ENCODE results near the gene STX18. TPM values are rescaled to one million over a fixed set of nuclear protein-coding genes. Genes with fewer than 3 reads are reported as not detected.
A peak's percentile ranks its signal among the peaks of the same experiment; 100 is the strongest.

The STX18 gene
- total RNA-seq, 1 donor from 2014 or later: 24.0 TPM

DNA sequence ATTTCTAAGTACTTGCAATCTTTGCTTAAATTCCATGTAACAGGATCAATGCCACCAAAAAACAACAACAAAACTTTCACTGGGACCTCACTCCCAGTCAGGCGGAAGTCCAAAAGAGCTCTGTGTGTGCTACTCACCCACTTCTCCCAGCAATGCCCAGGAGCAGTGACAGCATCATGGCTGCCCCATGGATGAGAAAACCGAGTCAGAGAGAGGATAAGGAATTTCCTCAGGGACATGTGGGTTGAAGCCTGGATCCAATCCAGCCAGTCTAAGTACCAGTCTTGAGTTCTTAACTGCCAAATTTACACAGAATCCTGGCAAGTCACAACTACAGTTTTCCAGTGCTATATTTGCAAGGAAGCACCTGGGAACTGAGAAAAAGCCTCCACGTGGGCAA lies 64.5 kb downstream of the STX18 start:
- no peaks in the 10 kb centered on the region for H3K36me3 Mint-ChIP-seq (ENCODE audit: low read depth, unreplicated experiment)

DNA sequence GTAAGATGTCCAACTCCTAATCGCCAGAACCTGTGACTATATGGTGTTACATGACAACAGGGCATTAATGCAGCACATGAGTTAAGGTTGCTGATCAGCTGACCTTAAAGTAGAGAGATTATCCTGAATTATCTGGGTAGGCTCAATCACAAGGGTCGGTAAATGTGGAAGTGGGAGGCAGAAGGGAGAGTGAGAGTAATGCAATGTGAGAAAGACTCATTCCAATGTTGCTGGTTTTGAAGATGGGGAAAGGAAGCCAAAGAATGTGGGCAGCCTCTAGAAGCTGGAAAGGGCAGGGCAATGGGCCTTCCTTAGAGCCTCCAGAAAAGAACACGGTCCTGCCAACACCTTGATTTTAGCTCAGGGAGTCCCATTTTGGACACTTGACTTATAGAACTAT lies 67.4 kb downstream of the STX18 start:
- FAIRE-seq: no peak

More for the DNA sequence above, 64.5 kb downstream of the STX18 start:
- Mint-ChIP-seq H3K27ac (ENCODE audit: unreplicated experiment) (no peak overlapping the region), H3K9me3 (ENCODE audit: unreplicated experiment) (no peaks in the 10 kb centered on the region), H3K27me3 (ENCODE audit: low read depth, unreplicated experiment) (no peaks in the 10 kb centered on the region), H3K4me1 (ENCODE audit: low read depth, unreplicated experiment) (peaks cover 47% of the 10 kb centered on the region), H3K4me3 (ENCODE audit: unreplicated experiment) (no peak overlapping the region)
- no peak for TF ChIP-seq EZH2 (IDR thresholded peaks at IDR 0.05; ENCODE audit: insufficient read depth, low read length)
- TF ChIP-seq, protein P1, sequence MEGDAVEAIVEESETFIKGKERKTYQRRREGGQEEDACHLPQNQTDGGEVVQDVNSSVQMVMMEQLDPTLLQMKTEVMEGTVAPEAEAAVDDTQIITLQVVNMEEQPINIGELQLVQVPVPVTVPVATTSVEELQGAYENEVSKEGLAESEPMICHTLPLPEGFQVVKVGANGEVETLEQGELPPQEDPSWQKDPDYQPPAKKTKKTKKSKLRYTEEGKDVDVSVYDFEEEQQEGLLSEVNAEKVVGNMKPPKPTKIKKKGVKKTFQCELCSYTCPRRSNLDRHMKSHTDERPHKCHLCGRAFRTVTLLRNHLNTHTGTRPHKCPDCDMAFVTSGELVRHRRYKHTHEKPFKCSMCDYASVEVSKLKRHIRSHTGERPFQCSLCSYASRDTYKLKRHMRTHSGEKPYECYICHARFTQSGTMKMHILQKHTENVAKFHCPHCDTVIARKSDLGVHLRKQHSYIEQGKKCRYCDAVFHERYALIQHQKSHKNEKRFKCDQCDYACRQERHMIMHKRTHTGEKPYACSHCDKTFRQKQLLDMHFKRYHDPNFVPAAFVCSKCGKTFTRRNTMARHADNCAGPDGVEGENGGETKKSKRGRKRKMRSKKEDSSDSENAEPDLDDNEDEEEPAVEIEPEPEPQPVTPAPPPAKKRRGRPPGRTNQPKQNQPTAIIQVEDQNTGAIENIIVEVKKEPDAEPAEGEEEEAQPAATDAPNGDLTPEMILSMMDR (IDR thresholded peaks at IDR 0.05; ENCODE audit: insufficient read depth, low read depth, low read length): no peak
- peaks cover 23% of the 10 kb centered on the region for H3K4me1 ChIP-seq (ENCODE audit: insufficient read depth, low read length)
- no peak for FAIRE-seq
- H3K9ac ChIP-seq (ENCODE audit: low read length): no peak overlapping the region
- H2AFZ ChIP-seq (ENCODE audit: low read depth, low read length): no peak overlapping the region
- peaks cover 34% of the 10 kb centered on the region for H3K79me2 ChIP-seq (ENCODE audit: insufficient read depth, low read length)
- no peaks in the 10 kb centered on the region for H3K9me3 ChIP-seq (ENCODE audit: insufficient read depth, low read depth, low read length)
- no peak overlapping the region for H3K4me2 ChIP-seq (ENCODE audit: low read length)
- no peak overlapping the region for H3K4me3 ChIP-seq (ENCODE audit: insufficient read depth, low read depth, low read length)
- no peaks in the 10 kb centered on the region for H3K36me3 ChIP-seq (ENCODE audit: insufficient read depth, low read length)
- DNase-seq (ENCODE audit: low read depth): peak; percentile 22
- H3K27ac ChIP-seq (ENCODE audit: low read depth, low read length): no peak overlapping the region
- H3K27me3 ChIP-seq (ENCODE audit: insufficient read depth, low read length): no peaks in the 10 kb centered on the region
- H4K20me1 ChIP-seq (ENCODE audit: insufficient read depth, low read length): peaks cover 72% of the 10 kb centered on the region

More for the DNA sequence above, 67.4 kb downstream of the STX18 start:
- H3K27me3 Mint-ChIP-seq (ENCODE audit: low read depth, unreplicated experiment): no peaks in the 10 kb centered on the region
- Histone ChIP-seq H3K4me1 (ENCODE audit: insufficient read depth, low read length) (peaks cover 11% of the 10 kb centered on the region), H3K36me3 (ENCODE audit: insufficient read depth, low read length) (peaks cover 3% of the 10 kb centered on the region), H3K9ac (ENCODE audit: low read length) (no peak overlapping the region), H2AFZ (ENCODE audit: low read depth, low read length) (no peak overlapping the region), H3K27me3 (ENCODE audit: insufficient read depth, low read length) (no peaks in the 10 kb centered on the region), H3K79me2 (ENCODE audit: insufficient read depth, low read length) (peaks cover 37% of the 10 kb centered on the region), H3K4me3 (ENCODE audit: insufficient read depth, low read depth, low read length) (no peak overlapping the region), H3K4me2 (ENCODE audit: low read length) (no peak overlapping the region), H3K27ac (ENCODE audit: low read depth, low read length) (no peak overlapping the region), H4K20me1 (ENCODE audit: insufficient read depth, low read length) (peaks cover 48% of the 10 kb centered on the region), H3K9me3 (ENCODE audit: insufficient read depth, low read depth, low read length) (no peaks in the 10 kb centered on the region)
- H3K27ac Mint-ChIP-seq (ENCODE audit: unreplicated experiment): no peak overlapping the region
- H3K9me3 Mint-ChIP-seq (ENCODE audit: unreplicated experiment): no peaks in the 10 kb centered on the region
- no peak overlapping the region for H3K4me3 Mint-ChIP-seq (ENCODE audit: unreplicated experiment)
- peak; percentile 29 for DNase-seq (ENCODE audit: low read depth)
- peaks cover 8% of the 10 kb centered on the region for H3K36me3 Mint-ChIP-seq (ENCODE audit: low read depth, unreplicated experiment)
- H3K4me1 Mint-ChIP-seq (ENCODE audit: low read depth, unreplicated experiment): peaks cover 18% of the 10 kb centered on the region
- TF ChIP-seq, protein P1 (IDR thresholded peaks at IDR 0.05; ENCODE audit: insufficient read depth, low read depth, low read length): no peak
- TF ChIP-seq EZH2 (IDR thresholded peaks at IDR 0.05; ENCODE audit: insufficient read depth, low read length): no peak

Measured in astrocyte (in vitro differentiated cells and primary cell).